H9 (cell line): ENCODE results near the gene ZNF124. TPM values are rescaled to one million over a fixed set of nuclear protein-coding genes. Genes with fewer than 3 reads are reported as not detected.

ENCODE experiments used
- DNase-seq: peaks from one replicate; pipeline ENCODE4 v3.0.0-alpha.2; 2017
- H2AFZ ChIP-seq: one replicate; pipeline ENCODE4 v1.6.1; 2013; ENCODE audit warnings: mild to moderate bottlenecking, low read length, control low read depth, moderate library complexity
- H2AK5ac ChIP-seq: 2 replicates; pipeline ENCODE4 v1.6.1; 2013; ENCODE audit warnings: low read length, control low read depth, mixed read lengths; ENCODE audit not compliant: insufficient read length
- H2BK120ac ChIP-seq: one replicate; pipeline ENCODE4 v1.6.1; 2013; ENCODE audit warnings: low read depth, mild to moderate bottlenecking, low read length, control low read depth, inconsistent platforms; ENCODE audit not compliant: poor library complexity, severe bottlenecking
- H2BK12ac ChIP-seq: 2 replicates; pipeline ENCODE4 v1.6.1; 2013; ENCODE audit warnings: low read length, control low read depth, mixed read lengths, low read depth; ENCODE audit not compliant: insufficient read length
- H2BK15ac ChIP-seq: 2 replicates; pipeline ENCODE4 v1.6.1; 2013; ENCODE audit warnings: low read depth, low read length, control low read depth
- H2BK20ac ChIP-seq: one replicate; pipeline ENCODE4 v1.6.1; 2013; ENCODE audit warnings: low read depth, mild to moderate bottlenecking, low read length, control low read depth, inconsistent platforms; ENCODE audit not compliant: poor library complexity, severe bottlenecking
- H2BK5ac ChIP-seq: 2 replicates; pipeline ENCODE4 v1.6.1; 2013; ENCODE audit warnings: low read length, control low read depth, mixed read lengths; ENCODE audit not compliant: insufficient read length
- H3K14ac ChIP-seq: 2 replicates; pipeline ENCODE4 v1.6.1; 2013; ENCODE audit warnings: low read length, control low read depth; ENCODE audit not compliant: insufficient read depth
- H3K18ac ChIP-seq: 2 replicates; pipeline ENCODE4 v1.6.1; 2013; ENCODE audit warnings: low read depth, mild to moderate bottlenecking, mixed read lengths, low read length, control low read depth; ENCODE audit not compliant: insufficient read length
- H3K23ac ChIP-seq: 2 replicates; pipeline ENCODE4 v1.6.1; 2013; ENCODE audit warnings: low read length, control low read depth, mixed read lengths, low read depth; ENCODE audit not compliant: insufficient read length
- H3K23me2 ChIP-seq: 2 replicates; pipeline ENCODE4 v1.6.1; 2013; ENCODE audit warnings: low read depth, mild to moderate bottlenecking, mixed read lengths, low read length, control low read depth; ENCODE audit not compliant: insufficient read length, poor library complexity, severe bottlenecking
- H3K27ac ChIP-seq: 2 replicates; pipeline ENCODE4 v1.5.1; 2013; ENCODE audit warnings: low read length, control low read depth, mixed read lengths, low read depth; ENCODE audit not compliant: insufficient read length
- H3K27me3 ChIP-seq: 2 replicates; pipeline ENCODE4 v1.6.1; 2013; ENCODE audit warnings: low read length, control low read depth, inconsistent platforms; ENCODE audit not compliant: insufficient read depth
- H3K4ac ChIP-seq: 2 replicates; pipeline ENCODE4 v1.6.1; 2013; ENCODE audit warnings: low read depth, mild to moderate bottlenecking, control low read depth, inconsistent platforms, low read length, moderate library complexity
- H3K4me1 ChIP-seq: 2 replicates; pipeline ENCODE4 v1.6.1; 2013; ENCODE audit warnings: low read length, control low read depth, inconsistent platforms; ENCODE audit not compliant: insufficient read depth
- H3K4me2 ChIP-seq: 2 replicates; pipeline ENCODE4 v1.6.1; 2013; ENCODE audit warnings: low read length, control low read depth, mixed read lengths; ENCODE audit not compliant: insufficient read length, insufficient read depth
- H3K56ac ChIP-seq: 2 replicates; pipeline ENCODE4 v1.6.1; 2013; ENCODE audit warnings: low read depth, mild to moderate bottlenecking, mixed read lengths, low read length, control low read depth; ENCODE audit not compliant: insufficient read length
- H3K79me1 ChIP-seq: 2 replicates; pipeline ENCODE4 v1.6.1; 2013; ENCODE audit warnings: low read depth, mild to moderate bottlenecking, moderate library complexity, low read length, control low read depth, inconsistent platforms; ENCODE audit not compliant: insufficient read depth, poor library complexity, severe bottlenecking
- H3K79me2 ChIP-seq: 2 replicates; pipeline ENCODE4 v1.6.1; 2013; ENCODE audit warnings: low read length, control low read depth, inconsistent platforms; ENCODE audit not compliant: insufficient read depth
- H3K9ac ChIP-seq: 2 replicates; pipeline ENCODE4 v1.6.1; 2013; ENCODE audit warnings: low read length, control low read depth, mixed read lengths; ENCODE audit not compliant: insufficient read length; ENCODE audit errors: extremely low read depth
- H3K9me3 ChIP-seq: one replicate; pipeline ENCODE4 v1.6.1; 2013; ENCODE audit warnings: low read depth, low read length, inconsistent platforms; ENCODE audit not compliant: control insufficient read depth
- H3T11ph ChIP-seq: one replicate; pipeline ENCODE4 v1.6.1; 2013; ENCODE audit warnings: mild to moderate bottlenecking, low read length, control low read depth, inconsistent platforms
- H4K20me1 ChIP-seq: one replicate; pipeline ENCODE4 v1.6.1; 2013; ENCODE audit not compliant: control insufficient read depth, insufficient read length, insufficient read depth
- H4K5ac ChIP-seq: 2 replicates; pipeline ENCODE4 v1.6.1; 2013; ENCODE audit warnings: low read depth, mild to moderate bottlenecking, mixed read lengths, low read length, control low read depth; ENCODE audit not compliant: insufficient read length
- H4K8ac ChIP-seq: replicated peaks from 2 replicates; pipeline ENCODE4 v1.6.1; 2013; ENCODE audit warnings: low read length, control low read depth, mixed read lengths, low read depth; ENCODE audit not compliant: insufficient read length
- H4K91ac ChIP-seq: 2 replicates; pipeline ENCODE4 v1.6.1; 2013; ENCODE audit warnings: low read depth, mild to moderate bottlenecking, moderate library complexity, mixed read lengths, low read length, control low read depth; ENCODE audit not compliant: insufficient read length
- H3K27ac Mint-ChIP-seq, 3 experiments: 2 replicates in 2 of 3; 3 replicates in 1 of 3; pipeline ENCODE4 v1.8.0; 2020 to 2021; ENCODE audit warnings: mixed read lengths in 3 of 3, mild to moderate bottlenecking in 1 of 3, moderate library complexity in 1 of 3
- H3K27me3 Mint-ChIP-seq: 2 replicates; pipeline ENCODE4 v1.8.0; 2021; ENCODE audit warnings: low read depth, mild to moderate bottlenecking, moderate library complexity, mixed read lengths
- H3K36me3 Mint-ChIP-seq, 3 experiments: 2 replicates in 2 of 3; 3 replicates in 1 of 3; pipeline ENCODE4 v1.8.0; 2020 to 2021; ENCODE audit warnings: low read depth in 3 of 3, mixed read lengths in 3 of 3; ENCODE audit not compliant: insufficient read depth in 1 of 3
- H3K4me1 Mint-ChIP-seq, 2 experiments: 2 replicates each; pipeline ENCODE4 v1.8.0; 2020; ENCODE audit warnings: mixed read lengths in 2 of 2
- H3K4me3 Mint-ChIP-seq, 2 experiments: 2 replicates in 1 of 2; 3 replicates in 1 of 2; pipeline ENCODE4 v1.8.0; 2020 to 2021; ENCODE audit warnings: mild to moderate bottlenecking in 2 of 2, mixed read lengths in 2 of 2, moderate library complexity in 1 of 2
- H3K9me3 Mint-ChIP-seq, 2 experiments: 2 replicates in 1 of 2; 3 replicates in 1 of 2; pipeline ENCODE4 v1.8.0; 2020; ENCODE audit warnings: mild to moderate bottlenecking in 2 of 2, mixed read lengths in 2 of 2, moderate library complexity in 1 of 2
- WGBS: extraction: QIAGEN DNeasy Blood & Tissue Kit; methylation state at CpG from one replicate; pipeline ENCODE4 v1.1.7; 2013; ENCODE audit warnings: missing lambda C conversion rate, low lambda C conversion rate, mixed read lengths; ENCODE audit not compliant: insufficient read length; ENCODE audit errors: extremely low coverage; 5-methylcytosine and 5-hydroxymethylcytosine counted together
- total RNA-seq: library from RNA; stranded (reverse); gene quantifications from 2 replicates; pipeline ENCODE4 v1.2.1, GENCODE V29; 2021
- TF ChIP-seq, protein P1 (sequence below): fragments of 200-600 bp; sonication (generic); conservative IDR thresholded peaks from 3 replicates; pipeline ENCODE4 v1.8.0; 2021; ENCODE audit warnings: antibody characterized with exemption, mild to moderate bottlenecking

ZNF124 gene
- total RNA-seq, 1 experiment from 2014 or later = 50.6 TPM

DNA sequence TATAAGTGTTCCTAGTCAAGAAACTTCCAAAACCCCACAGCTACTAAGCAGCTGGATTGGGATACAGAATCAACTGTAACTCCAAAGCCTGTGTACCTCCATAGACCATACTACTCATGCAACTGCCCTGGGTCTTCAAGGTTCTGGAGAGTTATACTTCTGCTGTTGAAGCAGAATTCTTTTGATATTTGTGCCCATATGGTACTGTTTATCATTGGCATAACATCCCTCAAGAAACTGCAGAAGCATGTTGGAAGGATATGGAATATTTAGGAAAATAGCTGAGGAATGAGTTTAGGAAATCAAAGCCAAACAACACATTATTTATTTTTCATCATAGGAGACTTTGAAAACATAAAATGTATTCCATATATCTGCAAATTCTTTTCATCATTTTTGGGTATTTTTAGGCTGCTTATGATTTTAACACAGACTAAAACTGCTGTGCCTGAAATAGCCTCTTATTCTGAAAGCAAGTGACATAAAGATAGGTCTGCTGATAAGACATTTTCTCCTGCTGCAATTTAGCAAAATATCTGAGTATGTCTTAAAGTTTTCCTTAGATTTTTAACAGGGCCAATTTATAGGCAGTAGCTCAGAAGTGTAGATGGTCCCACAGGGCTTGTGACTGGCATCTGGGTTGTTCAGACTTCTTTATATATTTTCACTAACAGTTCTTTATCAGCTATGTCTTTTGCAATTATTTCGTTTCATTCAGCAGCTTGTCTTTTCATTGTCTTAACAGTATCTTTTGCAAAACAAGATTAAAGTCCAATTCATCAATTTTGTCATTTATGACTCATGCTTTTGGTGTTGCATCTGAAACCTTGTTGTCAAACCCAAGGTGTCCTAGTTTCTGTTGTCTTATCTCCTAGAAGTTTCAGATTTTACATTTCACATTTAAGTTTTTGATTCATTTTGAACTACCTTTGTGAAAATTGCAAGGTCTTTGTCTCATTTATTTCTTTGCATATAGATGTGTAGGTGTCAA lies 41.1 kb upstream of the ZNF124 start:
- no peak overlapping the region for H3K14ac ChIP-seq
- no peaks in the 10 kb centered on the region for H3K27me3 ChIP-seq
- no peak overlapping the region for H2BK15ac ChIP-seq
- H2BK120ac ChIP-seq = no peak overlapping the region
- TF ChIP-seq, protein P1, sequence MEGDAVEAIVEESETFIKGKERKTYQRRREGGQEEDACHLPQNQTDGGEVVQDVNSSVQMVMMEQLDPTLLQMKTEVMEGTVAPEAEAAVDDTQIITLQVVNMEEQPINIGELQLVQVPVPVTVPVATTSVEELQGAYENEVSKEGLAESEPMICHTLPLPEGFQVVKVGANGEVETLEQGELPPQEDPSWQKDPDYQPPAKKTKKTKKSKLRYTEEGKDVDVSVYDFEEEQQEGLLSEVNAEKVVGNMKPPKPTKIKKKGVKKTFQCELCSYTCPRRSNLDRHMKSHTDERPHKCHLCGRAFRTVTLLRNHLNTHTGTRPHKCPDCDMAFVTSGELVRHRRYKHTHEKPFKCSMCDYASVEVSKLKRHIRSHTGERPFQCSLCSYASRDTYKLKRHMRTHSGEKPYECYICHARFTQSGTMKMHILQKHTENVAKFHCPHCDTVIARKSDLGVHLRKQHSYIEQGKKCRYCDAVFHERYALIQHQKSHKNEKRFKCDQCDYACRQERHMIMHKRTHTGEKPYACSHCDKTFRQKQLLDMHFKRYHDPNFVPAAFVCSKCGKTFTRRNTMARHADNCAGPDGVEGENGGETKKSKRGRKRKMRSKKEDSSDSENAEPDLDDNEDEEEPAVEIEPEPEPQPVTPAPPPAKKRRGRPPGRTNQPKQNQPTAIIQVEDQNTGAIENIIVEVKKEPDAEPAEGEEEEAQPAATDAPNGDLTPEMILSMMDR = no peak
- H4K8ac ChIP-seq = no peak overlapping the region
- H3K9me3 ChIP-seq = no peaks in the 10 kb centered on the region
- peaks cover 8% of the 10 kb centered on the region for H3K23me2 ChIP-seq
- no peak for DNase-seq
- no peak overlapping the region for H3K4ac ChIP-seq
- H3K4me2 ChIP-seq = no peak overlapping the region
- no peak overlapping the region for H3K27ac Mint-ChIP-seq
- peaks cover 7% of the 10 kb centered on the region for H3K79me1 ChIP-seq
- H4K20me1 ChIP-seq = no peaks in the 10 kb centered on the region
- peaks cover 18 to 24% of the 10 kb centered on the region in 2 experiments for H3K4me1 Mint-ChIP-seq
- H3K9me3 Mint-ChIP-seq = peaks cover under 1% of the 10 kb centered on the region in 2 experiments; a peak in 1 of 5 replicates
- H3K79me2 ChIP-seq = peaks cover 10% of the 10 kb centered on the region
- H3K18ac ChIP-seq = no peak overlapping the region
- no peak overlapping the region for H3K56ac ChIP-seq
- H3K23ac ChIP-seq = no peak overlapping the region
- H3K4me3 Mint-ChIP-seq = no peak overlapping the region
- H4K5ac ChIP-seq = no peak overlapping the region
- peaks cover 7% of the 10 kb centered on the region for H3K4me1 ChIP-seq
- no peak overlapping the region for H4K91ac ChIP-seq
- peaks cover 0 to 2% (median 0%) of the 10 kb centered on the region in 3 experiments; a peak in 2 of 7 replicates for H3K36me3 Mint-ChIP-seq
- H2BK12ac ChIP-seq = no peak overlapping the region
- H2BK20ac ChIP-seq = no peak overlapping the region
- no CpG with 5 or more reads among the region's 1 CpG for whole genome bisulfite sequencing
- H3K27me3 Mint-ChIP-seq = no peaks in the 10 kb centered on the region; the same call in 1 of the 2 replicates
- no peak overlapping the region for H2AK5ac ChIP-seq
- no peak overlapping the region for H3T11ph ChIP-seq
- no peak overlapping the region for H3K27ac ChIP-seq
- no peak overlapping the region for H2BK5ac ChIP-seq
- no peak overlapping the region for H3K9ac ChIP-seq
- no peak overlapping the region for H2AFZ ChIP-seq
